Measurements from ENCODE around the gene PDCD11. TPM values are rescaled to one million over a fixed set of nuclear protein-coding genes. Genes with fewer than 3 reads are reported as not detected.
A peak's percentile ranks its signal among the peaks of the same experiment; 100 is the strongest.

The PDCD11 gene
- total RNA-seq, 1 experiment from 2014 or later, result 20.4 TPM

- H3K27me3 ChIP-seq (ENCODE audit: insufficient read depth, low read depth), result no peaks in the 10 kb centered on the region
- no peaks in the 10 kb centered on the region for H3K9me2 ChIP-seq (ENCODE audit: insufficient read depth)
- H3K36me3 ChIP-seq (ENCODE audit: low read depth), result no peaks in the 10 kb centered on the region
- intact Hi-C loops (cut with micrococcal nuclease; ENCODE audit: unreplicated experiment), result no loop called here
- no peak for TF ChIP-seq EZH2 (IDR thresholded peaks at IDR 0.05; ENCODE audit: low read depth)
- no peak for TF ChIP-seq CTCF (conservative IDR thresholded peaks at IDR 0.05)
- no peak overlapping the region for H3K27ac ChIP-seq
- H2AFZ ChIP-seq, result no peak overlapping the region
- H3K79me2 ChIP-seq (ENCODE audit: low read depth), result peaks cover 21% of the 10 kb centered on the region; the same call in 1 of the 2 replicates
- H3F3A ChIP-seq (ENCODE audit: insufficient read depth, low read depth), result no peaks in the 10 kb centered on the region
- H3K4me2 ChIP-seq, result no peak overlapping the region
- H4K20me1 ChIP-seq (ENCODE audit: insufficient read depth), result no peaks in the 10 kb centered on the region
- 0 out of 2 replicates have a peak, but pooled peaks cover 6% of the 10 kb centered on the region for H3K4me1 ChIP-seq (replicated peaks; ENCODE audit: insufficient read depth)
- no TSS peak for BruUV-seq (replicated peaks)
- CTCF ChIA-PET, result no interaction called here
- H3K9me3 ChIP-seq (ENCODE audit: insufficient read depth, low read depth), result no peaks in the 10 kb centered on the region
- no peak overlapping the region for H3K4me3 ChIP-seq
- no peak for DNase-seq
- POLR2A ChIA-PET (ENCODE audit: unreplicated experiment), result no interaction called here
Observed at GRCh38 chr10:103374263-103374662, 22.2 kb upstream of the PDCD11 start.

DNA sequence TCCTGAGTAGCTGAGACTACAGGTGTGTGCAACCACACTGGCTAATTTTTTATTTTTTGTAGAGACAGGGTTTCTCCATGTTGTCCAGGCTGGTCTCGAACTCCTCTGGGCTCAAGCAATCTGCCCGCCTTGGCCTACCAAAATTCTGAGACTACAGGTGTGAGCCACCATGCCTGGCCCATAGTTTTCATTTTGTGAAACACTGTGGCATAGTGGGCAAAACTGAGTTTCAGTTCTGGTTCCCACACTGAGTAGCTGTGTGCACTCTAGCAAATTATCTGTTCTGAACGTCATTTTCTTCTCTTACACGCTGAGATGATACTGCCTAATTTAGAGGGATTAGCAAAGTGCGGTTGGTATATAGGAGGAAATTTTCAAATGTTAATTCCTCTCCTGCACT lies 13.7 kb upstream of the PDCD11 start:
- H3K36me3 ChIP-seq (ENCODE audit: low read depth), result no peaks in the 10 kb centered on the region
- H3K4me1 ChIP-seq (replicated peaks; ENCODE audit: insufficient read depth), result no peaks in the 10 kb centered on the region
- H4K20me1 ChIP-seq (ENCODE audit: insufficient read depth), result no peaks in the 10 kb centered on the region
- ChIA-PET CTCF (no interaction called here), POLR2A (ENCODE audit: unreplicated experiment) (interaction anchor here (0.7 kb wide), 1 partner anchor 9 kb away, joined by 7 read pairs; no protein-coding TSS in a partner anchor)
- no peaks in the 10 kb centered on the region for H3K9me2 ChIP-seq (ENCODE audit: insufficient read depth)
- no peak overlapping the region for H3K4me3 ChIP-seq
- no peak overlapping the region for H2AFZ ChIP-seq
- no peak for TF ChIP-seq EZH2 (IDR thresholded peaks at IDR 0.05; ENCODE audit: low read depth)
- no peak for TF ChIP-seq CTCF (conservative IDR thresholded peaks at IDR 0.05)
- intact Hi-C loops (cut with micrococcal nuclease; ENCODE audit: unreplicated experiment), result no loop called here
- no TSS peak for BruUV-seq (replicated peaks)
- H3K4me2 ChIP-seq, result no peak overlapping the region
- no peak overlapping the region for H3K27ac ChIP-seq
- no peaks in the 10 kb centered on the region for H3K9me3 ChIP-seq (ENCODE audit: insufficient read depth, low read depth)
- H3K79me2 ChIP-seq (ENCODE audit: low read depth), result no peaks in the 10 kb centered on the region
- DNase-seq, result no peak
- H3K27me3 ChIP-seq (ENCODE audit: insufficient read depth, low read depth), result no peaks in the 10 kb centered on the region
- H3F3A ChIP-seq (ENCODE audit: insufficient read depth, low read depth), result no peaks in the 10 kb centered on the region; the same call in 1 of the 2 replicates

DNA sequence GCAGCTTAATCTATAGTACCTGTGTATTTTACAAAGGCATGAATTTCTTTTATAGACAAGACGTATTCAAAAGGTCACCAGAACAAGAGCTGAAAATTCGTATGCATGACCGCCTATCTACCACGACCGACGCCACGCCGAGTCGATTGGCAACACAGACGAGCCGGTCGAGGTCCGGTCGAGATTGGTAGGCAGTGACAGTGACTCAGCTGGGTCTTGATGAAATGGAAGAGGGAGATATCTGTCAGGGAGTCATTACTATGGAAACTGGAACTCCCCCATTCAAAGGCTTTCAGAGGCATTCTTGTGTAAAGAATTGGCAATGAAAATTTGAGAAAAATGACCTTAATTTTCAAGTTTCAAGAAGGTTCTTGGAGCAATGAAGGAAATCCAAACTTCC lies 2.2 kb upstream of the PDCD11 start:
- intact Hi-C loops (cut with micrococcal nuclease; ENCODE audit: unreplicated experiment), result no loop called here
- BruUV-seq (replicated peaks), result no TSS peak
- H3K27me3 ChIP-seq (ENCODE audit: insufficient read depth, low read depth), result no peaks in the 10 kb centered on the region
- no peak overlapping the region for H3K4me3 ChIP-seq
- H3K4me1 ChIP-seq (replicated peaks; ENCODE audit: insufficient read depth), result peaks cover 30% of the 10 kb centered on the region
- DNase-seq, result no peak
- H3K27ac ChIP-seq, result no peak overlapping the region
- H2AFZ ChIP-seq, result no peak overlapping the region
- POLR2A ChIA-PET (ENCODE audit: unreplicated experiment), result no interaction called here
- TF ChIP-seq CTCF (conservative IDR thresholded peaks at IDR 0.05), result no peak
- TF ChIP-seq EZH2 (IDR thresholded peaks at IDR 0.05; ENCODE audit: low read depth), result no peak
- H3K9me3 ChIP-seq (ENCODE audit: insufficient read depth, low read depth), result no peaks in the 10 kb centered on the region
- CTCF ChIA-PET, result no interaction called here
- H3K36me3 ChIP-seq (ENCODE audit: low read depth), result peaks cover 7% of the 10 kb centered on the region; the same call in 1 of the 2 replicates
- peak overlapping the region; percentile 87; the same call in 1 of the 2 replicates for H3K4me2 ChIP-seq
- H3F3A ChIP-seq (ENCODE audit: insufficient read depth, low read depth), result peaks cover 13% of the 10 kb centered on the region; the same call in 1 of the 2 replicates
- H3K9me2 ChIP-seq (ENCODE audit: insufficient read depth), result no peaks in the 10 kb centered on the region
- peaks cover 59% of the 10 kb centered on the region for H3K79me2 ChIP-seq (ENCODE audit: low read depth)
- peaks cover 3% of the 10 kb centered on the region; the same call in 1 of the 2 replicates for H4K20me1 ChIP-seq (ENCODE audit: insufficient read depth)

Measured in PC-9 (cell line).